GM19395 (cell line): Measurements from ENCODE around the gene IL13.
A peak's percentile ranks its signal among the peaks of the same experiment; 100 is the strongest.
"Not testable (repeated sequence)": the region's sequence is repeated elsewhere in the genome, so short reads cannot be mapped to it uniquely, and the experiment has no call there.

ENCODE experiments used
- ATAC-seq: cut with Tn5 transposase; IDR thresholded peaks from one replicate; pipeline ENCODE4 v1.9.1; 2021; ENCODE audit warnings: mild to moderate bottlenecking, moderate library complexity; ENCODE audit not compliant: unreplicated experiment

Gene IL13

DNA sequence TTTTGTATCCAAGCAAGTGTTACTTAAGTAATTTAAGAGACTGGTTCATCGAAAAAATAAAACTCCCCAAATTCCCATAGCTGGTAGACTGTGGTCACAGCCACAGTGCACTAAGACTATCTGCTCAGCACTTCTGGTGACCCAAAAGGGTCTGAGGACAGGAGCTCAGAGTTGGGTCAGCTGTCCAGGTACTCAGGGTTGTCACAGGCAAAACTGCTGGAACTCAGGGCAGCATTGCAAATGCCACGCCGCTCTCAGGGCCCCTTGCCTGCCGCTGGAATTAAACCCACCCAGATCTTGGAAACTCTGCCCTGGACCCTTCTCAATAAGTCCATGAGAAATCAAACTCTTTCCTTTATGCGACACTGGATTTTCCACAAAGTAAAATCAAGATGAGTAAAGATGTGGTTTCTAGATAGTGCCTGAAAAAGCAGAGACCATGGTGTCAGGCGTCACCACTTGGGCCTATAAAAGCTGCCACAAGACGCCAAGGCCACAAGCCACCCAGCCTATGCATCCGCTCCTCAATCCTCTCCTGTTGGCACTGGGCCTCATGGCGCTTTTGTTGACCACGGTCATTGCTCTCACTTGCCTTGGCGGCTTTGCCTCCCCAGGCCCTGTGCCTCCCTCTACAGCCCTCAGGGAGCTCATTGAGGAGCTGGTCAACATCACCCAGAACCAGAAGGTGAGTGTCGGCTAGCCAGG is at the start of gene IL13:
Gene IL13, plus strand, starts transcription at position 498 of the 705 bp plus-strand sequence. Its CDS starts 14 bp downstream, at position 512.
- no peak for ATAC-seq

DNA sequence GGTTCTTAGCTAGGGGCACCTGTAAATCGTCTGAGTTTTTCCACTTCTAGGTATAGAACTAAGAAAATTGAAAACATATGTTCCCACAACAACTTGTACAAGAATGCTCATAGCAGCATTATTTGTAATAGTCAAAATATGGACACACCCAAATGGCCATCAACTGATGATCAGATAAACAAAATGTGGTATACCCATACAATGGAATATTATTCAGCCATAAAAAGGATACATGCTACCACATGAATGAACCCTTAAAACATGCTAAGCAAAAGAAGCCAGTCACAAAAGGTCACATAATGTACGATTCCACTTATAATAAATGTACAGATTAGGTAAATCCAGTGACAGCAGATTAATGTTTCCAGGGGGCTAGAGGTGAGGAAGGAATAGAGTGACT is 46.0 kb upstream of the IL13 start:
- ATAC-seq, result no peak

DNA sequence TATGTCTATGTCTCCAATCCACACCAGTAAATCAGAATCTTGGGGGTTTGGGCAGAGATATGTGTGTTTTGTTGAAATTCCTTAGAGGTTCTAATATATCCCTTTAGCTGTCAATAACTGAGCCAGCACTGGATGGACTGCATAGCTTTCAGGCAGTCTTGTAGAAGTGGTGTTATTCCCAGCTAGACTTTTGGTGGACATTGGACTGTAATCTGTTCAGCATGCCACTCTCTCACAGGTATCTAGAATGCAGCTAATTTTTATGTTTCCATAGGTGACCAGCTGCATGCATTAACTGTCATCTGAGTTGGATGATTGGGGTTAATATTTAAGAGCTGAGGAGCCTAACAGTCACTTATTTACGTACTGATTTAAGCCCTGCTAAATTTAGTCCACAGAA is 45.1 kb upstream of the IL13 start:
- ATAC-seq, result no peak

DNA sequence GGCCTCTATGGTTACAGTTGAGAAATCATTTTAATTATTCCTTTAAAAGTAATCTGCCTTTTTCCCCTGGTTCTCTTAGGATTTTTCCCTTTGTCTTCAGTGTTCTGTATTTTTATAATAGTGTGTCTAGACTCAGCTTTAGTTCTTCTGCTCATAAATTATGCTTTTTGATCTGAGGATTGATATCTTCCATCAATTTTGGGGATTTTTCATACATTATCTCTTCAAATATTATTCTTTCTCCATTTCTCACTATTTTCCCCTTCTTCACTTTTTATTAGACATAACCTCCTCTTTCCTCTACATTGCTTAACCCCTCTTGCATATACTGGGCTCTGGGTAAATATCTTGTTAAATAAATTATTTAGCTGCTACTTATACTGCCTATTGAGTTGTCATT is 36.3 kb upstream of the IL13 start:
- ATAC-seq, result no peak

DNA sequence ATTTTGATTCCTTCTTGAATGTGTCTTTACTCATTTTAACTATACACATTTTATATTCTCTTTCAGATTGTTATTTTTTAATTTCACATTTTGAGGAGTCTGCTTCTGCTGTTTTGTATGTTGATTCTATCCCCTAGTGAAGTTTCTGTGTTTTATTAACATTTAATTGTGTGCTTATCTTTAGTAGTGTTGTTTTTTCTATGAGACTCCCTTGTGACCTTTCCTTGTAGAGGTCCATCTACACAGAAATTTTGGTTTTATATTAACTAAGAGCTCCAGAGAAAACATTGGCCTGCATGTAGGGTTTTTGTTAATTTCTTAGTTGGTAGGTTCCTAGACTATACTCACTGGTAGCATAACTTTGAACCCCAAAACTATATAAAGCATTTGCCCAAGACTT is 35.4 kb upstream of the IL13 start:
- no peak for ATAC-seq

DNA sequence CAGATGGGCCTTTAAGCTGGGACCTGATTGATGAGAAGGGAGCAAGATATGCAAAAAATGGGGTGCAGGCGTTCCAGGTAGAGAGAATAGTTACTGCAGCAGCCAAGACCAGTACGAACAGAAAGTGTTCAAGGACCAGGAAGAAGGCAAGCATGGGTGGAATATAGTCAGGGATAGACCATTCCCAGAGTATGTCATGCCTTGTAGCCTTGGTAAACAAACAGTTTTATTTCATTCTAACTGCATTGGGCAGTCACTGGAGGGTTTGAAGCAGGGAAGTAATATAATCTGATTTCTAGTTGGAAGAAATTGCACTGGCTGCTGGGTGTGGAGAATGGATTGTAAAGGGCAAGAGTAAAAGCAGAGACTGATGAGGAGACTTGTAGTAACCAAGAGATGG is 30.5 kb upstream of the IL13 start:
- ATAC-seq, result no peak

DNA sequence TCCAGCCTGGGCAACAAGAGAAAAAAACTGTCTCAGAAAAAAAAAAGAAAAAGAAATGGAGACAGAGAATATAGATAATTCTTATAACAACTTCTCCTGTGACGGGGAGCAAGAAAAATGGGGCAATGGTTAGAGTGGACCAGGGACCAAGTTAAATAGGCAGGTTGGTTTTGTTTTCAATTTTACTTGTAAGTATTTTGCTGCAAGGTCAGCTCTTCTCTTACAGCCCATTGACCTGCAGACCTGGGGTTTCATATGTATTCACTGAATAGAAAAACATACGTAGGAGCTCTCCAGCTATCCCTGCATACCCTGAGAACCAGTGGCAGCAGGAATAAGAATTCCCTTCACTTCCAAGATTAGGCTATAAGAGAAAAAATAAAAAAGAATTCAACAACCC is 29.2 kb upstream of the IL13 start:
- ATAC-seq, result no peak

DNA sequence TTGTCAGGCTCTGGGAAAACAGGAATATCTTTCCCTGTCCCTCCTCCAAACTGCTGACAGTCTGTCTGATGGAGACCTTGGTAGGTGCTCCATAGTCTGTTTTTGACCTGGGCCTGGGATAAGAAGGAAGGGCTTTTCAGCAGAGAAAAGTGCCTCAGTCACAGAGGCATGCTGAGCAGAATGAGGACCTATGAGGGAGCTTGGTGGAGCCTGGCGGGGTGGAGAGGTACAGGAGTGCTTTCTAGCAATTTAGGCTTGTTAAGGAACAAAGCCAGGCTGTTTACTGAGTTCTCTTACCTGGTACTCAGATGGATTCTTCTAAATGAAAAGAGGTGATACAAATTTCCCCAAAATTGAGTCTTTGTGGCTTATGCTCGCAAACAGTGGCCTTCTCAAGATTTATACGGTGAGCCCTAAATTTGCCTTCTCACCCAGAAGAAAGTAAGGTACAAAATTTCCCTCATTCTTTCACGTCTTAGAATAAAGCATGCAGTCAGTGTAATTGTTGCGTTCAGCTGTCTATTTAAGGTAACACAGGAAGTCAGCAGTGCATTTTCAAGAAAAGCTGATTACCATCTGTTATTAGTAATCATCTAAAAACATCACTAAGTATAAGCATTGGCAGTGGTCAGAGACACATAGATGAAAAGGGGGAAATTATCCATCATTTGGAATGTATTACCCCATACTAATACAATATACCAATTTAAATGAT is 28.6 kb upstream of the IL13 start:
- ATAC-seq, result peak; percentile 67

DNA sequence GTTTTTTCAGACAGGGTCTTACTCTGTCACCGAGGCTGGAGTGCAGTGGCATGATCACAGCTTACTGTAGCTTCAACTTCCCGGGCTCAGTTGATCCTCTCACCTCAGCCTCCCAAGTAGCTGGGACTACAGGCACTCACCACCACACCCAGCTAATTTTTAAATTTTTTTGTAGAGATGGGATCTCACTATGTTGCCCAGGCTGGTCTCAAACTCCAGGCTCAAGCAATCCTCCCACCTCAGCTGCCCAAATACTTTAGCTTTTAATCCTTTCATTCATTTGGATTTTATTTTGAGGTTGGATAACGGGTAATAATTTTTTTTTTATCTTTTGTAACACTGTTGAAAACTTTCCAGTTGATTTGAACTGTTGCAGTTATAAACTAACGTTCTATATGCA is 24.4 kb upstream of the IL13 start:
- not testable (repeated sequence) for ATAC-seq

DNA sequence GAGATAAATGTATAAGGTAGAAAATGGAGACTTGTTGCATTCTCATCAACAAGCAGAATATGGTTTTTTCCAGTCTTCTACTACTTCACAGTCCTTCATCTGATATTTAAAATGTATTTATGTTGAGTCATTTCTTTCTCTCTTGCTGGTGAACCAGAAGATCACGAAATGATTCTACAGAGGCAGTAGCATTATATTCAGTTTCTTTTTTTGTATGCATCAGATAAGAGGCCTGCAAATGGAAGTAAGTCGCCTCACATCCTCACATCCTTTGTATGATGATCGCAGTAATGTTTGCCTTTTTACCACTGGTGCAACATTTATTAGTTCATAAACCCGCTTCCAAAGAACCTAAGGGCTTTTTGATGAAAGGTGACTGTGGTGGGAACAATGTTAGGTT is 22.1 kb upstream of the IL13 start:
- peak; percentile 56 for ATAC-seq

DNA sequence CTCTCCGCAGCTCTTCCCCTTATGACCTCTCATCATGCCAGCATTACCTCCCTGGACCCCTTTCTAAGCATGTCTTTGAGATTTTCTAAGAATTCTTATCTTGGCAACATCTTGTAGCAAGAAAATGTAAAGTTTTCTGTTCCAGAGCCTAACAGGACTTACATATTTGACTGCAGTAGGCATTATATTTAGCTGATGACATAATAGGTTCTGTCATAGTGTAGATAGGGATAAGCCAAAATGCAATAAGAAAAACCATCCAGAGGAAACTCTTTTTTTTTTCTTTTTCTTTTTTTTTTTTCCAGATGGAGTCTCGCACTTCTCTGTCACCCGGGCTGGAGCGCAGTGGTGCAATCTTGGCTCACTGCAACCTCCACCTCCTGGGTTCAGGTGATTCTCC is 20.7 kb upstream of the IL13 start:
- ATAC-seq, result no peak

DNA sequence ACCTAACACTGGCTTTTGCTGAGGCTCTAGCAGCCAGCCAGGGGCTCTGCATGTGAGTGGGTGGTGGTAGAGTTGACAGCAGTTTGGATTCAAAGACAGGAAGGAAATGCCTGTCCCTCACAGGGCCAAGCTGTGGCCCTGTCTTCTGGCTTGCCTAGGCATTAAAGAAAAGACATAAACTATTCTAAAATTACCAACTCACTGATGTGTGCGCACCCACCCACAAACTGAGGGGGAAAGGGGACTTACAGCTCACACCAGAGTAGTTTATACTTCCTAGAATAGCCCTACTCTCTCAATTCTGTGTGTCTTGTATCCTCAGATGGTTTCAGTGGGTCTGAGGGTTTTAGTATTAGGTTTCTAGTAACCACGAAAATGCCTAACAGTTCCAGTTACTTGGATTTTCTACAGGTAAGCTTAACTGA is 18.3 kb upstream of the IL13 start:
- peak; percentile 73 for ATAC-seq

DNA sequence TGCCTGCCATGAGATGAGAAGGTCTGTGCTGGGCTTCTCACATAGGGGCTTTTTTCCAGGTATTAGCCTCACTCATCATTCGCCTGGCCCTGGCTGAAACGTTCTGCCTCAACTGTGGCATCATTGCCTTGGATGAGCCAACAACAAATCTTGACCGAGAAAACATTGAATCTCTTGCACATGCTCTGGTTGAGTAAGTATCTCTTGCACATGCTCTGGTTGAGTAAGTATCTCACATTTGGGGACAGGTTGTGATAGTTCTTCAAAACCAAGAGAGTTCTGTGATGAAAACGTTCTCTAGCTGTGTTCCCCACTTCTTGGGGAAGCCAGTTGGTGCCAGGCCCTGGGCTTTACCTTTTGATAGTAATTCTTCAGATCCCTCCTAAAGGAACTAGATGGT is 17.4 kb upstream of the IL13 start:
- ATAC-seq, result no peak

DNA sequence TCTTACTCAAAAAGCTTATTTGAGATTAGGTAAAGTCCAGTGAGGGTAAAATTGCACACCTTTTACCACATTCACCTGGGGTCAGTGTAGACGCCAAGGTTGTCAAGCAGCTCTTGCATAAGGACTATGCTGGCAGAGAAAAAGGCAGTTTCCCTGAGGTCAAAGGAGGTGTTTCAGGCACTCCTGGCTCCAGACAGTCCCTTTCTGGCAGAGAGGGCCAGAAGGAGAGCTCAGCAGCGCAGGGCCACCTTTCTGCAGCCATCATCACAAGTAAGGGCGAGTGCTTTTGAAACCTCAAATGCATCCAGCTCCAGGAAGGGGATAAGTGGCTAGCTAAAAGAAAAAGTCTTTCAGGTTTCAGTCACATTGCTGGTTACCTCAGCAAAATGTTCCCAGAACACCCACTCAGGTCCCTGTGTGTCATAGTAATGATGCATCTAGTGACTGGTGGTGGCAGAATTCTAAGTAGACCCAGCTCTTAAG is 16.7 kb upstream of the IL13 start:
- peak; percentile 48 for ATAC-seq

DNA sequence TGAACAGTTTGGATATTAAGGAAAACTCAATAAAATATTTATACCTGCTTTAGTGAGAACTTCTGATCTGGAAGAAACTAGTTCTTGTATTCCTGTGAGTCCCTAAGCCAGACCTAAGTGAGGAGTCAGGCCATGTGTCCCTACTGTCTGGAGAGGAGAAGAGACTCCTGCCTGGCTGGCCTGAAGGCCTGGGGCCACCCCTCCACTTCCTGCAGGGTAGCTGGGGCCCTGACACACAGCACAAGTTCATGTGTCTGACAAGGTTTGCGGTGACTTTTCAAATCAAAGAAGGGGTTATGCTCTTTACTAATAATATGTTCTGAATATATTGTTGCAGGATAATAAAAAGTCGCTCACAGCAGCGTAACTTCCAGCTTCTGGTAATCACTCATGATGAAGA is 16.1 kb upstream of the IL13 start:
- ATAC-seq, result no peak

DNA sequence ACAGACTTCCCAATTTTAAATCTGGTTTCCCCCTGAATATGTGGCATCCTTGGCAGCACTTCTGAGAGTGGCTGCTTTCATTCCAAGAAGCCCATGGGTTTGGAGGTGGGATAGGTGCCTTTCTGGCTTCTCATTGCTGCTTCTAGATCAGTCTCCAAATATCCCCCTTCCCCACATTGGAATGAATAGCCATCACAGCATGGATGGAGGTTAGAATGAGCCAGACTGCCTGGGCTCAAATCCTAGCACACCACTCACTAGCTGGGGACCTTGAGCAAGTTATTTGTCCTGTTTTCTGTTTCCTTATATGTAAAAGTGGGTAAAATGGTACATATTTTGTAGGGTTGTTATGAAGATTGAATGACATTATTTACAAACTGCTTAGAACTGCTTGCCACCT is 13.8 kb upstream of the IL13 start:
- no peak for ATAC-seq

DNA sequence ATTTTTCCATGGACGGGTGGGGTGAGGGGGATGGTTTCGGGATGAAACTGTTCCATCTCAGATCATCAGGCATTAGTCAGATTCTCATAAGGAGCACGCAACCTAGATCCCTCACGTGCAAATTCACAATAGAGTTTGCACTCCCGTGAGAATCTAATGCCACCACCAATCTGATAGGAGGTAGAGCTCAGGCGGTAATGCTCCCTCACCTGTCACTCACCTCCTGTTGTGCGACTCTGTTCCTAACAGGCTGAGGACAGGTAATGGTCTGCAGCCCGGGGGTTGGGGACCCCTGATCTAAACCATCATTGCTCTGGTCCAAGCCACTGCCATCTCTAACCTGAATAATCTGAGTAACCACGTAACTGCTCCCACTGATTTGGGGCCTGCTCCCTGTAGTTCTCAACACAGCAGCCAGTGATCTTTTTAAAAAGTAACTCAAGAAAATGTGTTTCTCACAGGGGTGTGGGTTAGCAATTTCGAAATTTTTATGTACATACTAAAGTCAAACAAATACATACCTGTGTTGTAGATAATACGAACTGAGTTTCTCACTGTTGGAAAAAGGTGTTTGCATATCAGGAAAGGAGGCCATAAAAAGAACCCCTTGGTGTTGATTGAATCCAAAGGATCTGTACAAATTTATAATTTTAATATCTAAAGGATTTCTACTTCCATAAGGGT is 11.2 kb upstream of the IL13 start:
- ATAC-seq, result no peak

DNA sequence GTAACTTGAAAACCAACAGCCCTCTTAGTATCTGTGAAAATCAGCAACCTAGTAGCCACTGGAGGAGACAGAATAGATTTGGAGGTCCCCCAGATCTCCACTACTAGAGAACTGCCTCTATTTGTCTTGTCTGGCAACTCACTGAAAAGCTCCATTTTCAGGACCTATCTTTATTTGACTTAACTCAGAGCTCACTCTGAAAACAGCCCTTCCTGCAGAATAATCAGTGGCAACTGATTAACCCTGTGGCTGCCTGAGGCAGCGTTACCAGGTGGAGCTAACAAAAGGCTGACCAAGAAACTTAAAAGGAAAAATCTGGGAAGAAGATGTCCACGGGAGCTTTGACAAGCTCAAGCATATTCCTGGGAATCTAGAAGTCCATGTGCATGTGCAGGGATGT is 10.5 kb upstream of the IL13 start:
- ATAC-seq, result no peak

DNA sequence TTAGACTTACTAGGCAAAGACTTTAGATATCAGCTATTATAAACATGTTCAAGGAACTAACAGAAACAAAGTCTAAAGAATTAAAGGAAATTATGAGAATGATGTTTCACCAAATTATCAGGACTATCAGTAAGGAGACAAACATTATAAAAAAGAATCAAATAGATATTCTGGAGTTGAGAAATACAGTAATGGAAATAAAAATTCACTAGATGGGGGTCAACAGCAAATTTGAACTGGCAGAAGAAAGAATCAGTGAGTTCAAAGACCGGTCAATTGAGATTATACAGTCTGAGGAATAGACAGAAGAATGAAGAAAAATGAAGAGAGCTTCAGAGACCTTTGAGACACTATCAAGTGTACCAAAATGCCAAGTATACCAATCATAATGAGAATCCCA is 9.6 kb upstream of the IL13 start:
- ATAC-seq, result no peak

DNA sequence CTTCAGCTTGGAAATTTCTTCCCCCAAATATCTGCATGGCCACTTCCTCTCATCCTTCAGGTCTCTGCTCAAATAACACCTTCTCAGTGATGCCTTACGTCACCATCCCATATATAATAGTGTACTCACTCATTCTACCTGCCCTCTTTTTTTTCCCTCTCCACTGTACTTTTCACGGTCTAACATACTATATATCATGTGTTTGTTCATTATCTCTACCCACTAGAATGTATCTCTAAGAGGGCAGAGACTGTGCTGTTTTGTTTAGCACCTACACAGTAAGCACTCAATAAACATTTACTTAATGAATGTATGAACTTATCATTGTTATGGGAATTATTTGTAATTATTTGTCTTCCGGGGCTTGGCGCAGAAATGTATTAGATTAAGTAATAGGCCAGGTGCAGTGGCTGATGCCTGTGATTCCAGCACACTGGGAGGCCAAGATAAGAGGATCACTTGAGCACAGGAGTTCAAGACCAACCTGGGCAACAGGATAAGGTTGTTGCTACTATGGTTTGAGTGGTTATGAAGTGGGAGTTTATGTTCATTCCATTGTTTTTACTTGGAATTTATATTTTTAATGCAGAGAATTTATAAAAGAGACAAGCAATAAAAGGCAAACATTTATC is 6.0 kb upstream of the IL13 start:
- no peak for ATAC-seq

DNA sequence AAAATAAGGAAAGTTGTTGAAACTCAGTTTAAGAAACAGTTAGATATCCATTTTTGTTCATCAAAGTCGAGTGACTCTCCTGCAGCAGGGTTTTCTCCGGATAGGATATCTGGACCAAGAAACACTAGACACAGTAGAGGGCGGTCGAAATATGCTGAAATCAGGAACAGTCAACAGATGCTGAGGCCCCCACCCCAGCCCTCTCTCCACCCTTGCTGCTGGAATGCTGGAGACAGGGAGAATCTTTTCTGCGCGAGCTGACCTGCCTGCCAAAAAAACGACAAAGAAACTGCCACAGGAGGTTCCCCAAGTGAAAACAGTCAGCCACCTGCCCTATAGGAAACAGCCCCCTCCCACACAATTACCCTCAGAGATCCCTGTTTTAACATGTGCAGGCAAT is 4.3 kb upstream of the IL13 start:
- ATAC-seq, result no peak
